ENCODE results near the gene XXYLT1.

GRCh38 chr3:195208631-195209030 lies 62.3 kb downstream of the XXYLT1 start:
- TF ChIP-seq CTCF (IDR thresholded peaks at IDR 0.05; ENCODE audit: insufficient read depth, low read length, poor library complexity, severe bottlenecking) = no peak
- TF ChIP-seq EZH2phosphoT487 (conservative IDR thresholded peaks at IDR 0.05; ENCODE audit: low read length) = no peak

Measured in SU-DHL-6 (cell line).